GM12878 (cell line): ENCODE data around the gene SEC62. TPM values are rescaled to one million over a fixed set of nuclear protein-coding genes. Genes with fewer than 3 reads are reported as not detected.

Experiments used
- ATAC-seq: fragments of 200-7000 bp; cut with Tn5 transposase; 3 replicates; pipeline ENCODE4 v1.9.1; 2020; ENCODE audit warnings: mild to moderate bottlenecking, moderate library complexity
- BruUV-seq: library from RNA; stranded (reverse); fragments of 400-500 nt; replicated peaks from 2 replicates; lab custom pipeline; 2021; lab: Mats Ljungman, UMichigan
- CTCF ChIA-PET: fragments of 300-600 bp; sonication (Branson Sonifier 250); formaldehyde crosslinking; extraction: SDS; loops from one replicate; lab custom pipeline; 2021; ENCODE audit warnings: inconsistent platforms; lab: Yijun Ruan, JAX
- POLR2A ChIA-PET: fragments of 350-600 bp; formaldehyde crosslinking; extraction: SDS; loops from one replicate; lab custom pipeline; 2021; ENCODE audit warnings: inconsistent platforms; lab: Charles Lee
- RAD21 ChIA-PET: fragments of 300-600 bp; sonication (Branson Sonifier 250); formaldehyde crosslinking; loops from one replicate; lab custom pipeline; 2023; ENCODE audit warnings: antibody characterized with exemption; ENCODE audit not compliant: unreplicated experiment; lab: Charles Lee
- SMC1A ChIA-PET: fragments of 300-600 bp; sonication (Branson Sonifier 250); formaldehyde crosslinking; loops from one replicate; lab custom pipeline; 2023; ENCODE audit not compliant: unreplicated experiment, uncharacterized antibody; lab: Charles Lee
- DNase-seq: peaks from one replicate; pipeline ENCODE4 v3.0.0-alpha.2; 2011; ENCODE audit warnings: low read depth, low spot score
- FAIRE-seq: peaks from 3 replicates; lab custom pipeline; 2011; peaks lifted over from hg19 to GRCh38; lab: Jason Lieb, UNC
- H2AFZ ChIP-seq: 2 replicates; pipeline ENCODE4 v1.6.0; 2011; ENCODE audit warnings: low read depth, low read length, control low read depth; ENCODE audit not compliant: control insufficient read depth
- H3K27ac ChIP-seq: 2 replicates; pipeline ENCODE4 v1.5.1; 2011; ENCODE audit warnings: control low read depth; ENCODE audit not compliant: control insufficient read depth, insufficient read depth
- H3K27me3 ChIP-seq, 2 experiments: replicated peaks in 1 of 2; 2 replicates each; pipeline versions ENCODE4 v1.6.0 to v1.6.1; 2011; ENCODE audit warnings: low read length in 1 of 2; ENCODE audit not compliant: control insufficient read depth in 2 of 2, insufficient read depth in 2 of 2
- H3K36me3 ChIP-seq, 2 experiments: 2 replicates each; pipeline ENCODE4 v1.5.1; 2011; ENCODE audit warnings: low read length in 1 of 2; ENCODE audit not compliant: control insufficient read depth in 2 of 2, insufficient read depth in 2 of 2
- H3K4me1 ChIP-seq: 2 replicates; pipeline ENCODE4 v1.6.1; 2011; ENCODE audit warnings: mild to moderate bottlenecking, low read length, moderate library complexity, mixed read lengths; ENCODE audit not compliant: control insufficient read depth, insufficient read depth
- H3K4me2 ChIP-seq: 2 replicates; pipeline ENCODE4 v1.6.0; 2011; ENCODE audit warnings: control low read depth; ENCODE audit not compliant: control insufficient read depth, insufficient read depth
- H3K4me3 ChIP-seq: fragments of 200-600 bp; sonication (generic); 2 replicates; pipeline ENCODE4 v1.5.1; 2016
- H3K79me2 ChIP-seq: 2 replicates; pipeline ENCODE4 v1.6.0; 2011; ENCODE audit warnings: low read length; ENCODE audit not compliant: control insufficient read depth, insufficient read depth
- H3K9ac ChIP-seq: 2 replicates; pipeline ENCODE4 v1.8.0; 2011; ENCODE audit warnings: low read length, control low read depth, mixed read lengths; ENCODE audit not compliant: control insufficient read depth, insufficient read depth
- H3K9me3 ChIP-seq: replicated peaks from 3 replicates; pipeline ENCODE4 v1.5.1; 2011; ENCODE audit warnings: mild to moderate bottlenecking, low read length; ENCODE audit not compliant: control insufficient read depth, insufficient read depth
- H4K20me1 ChIP-seq: 2 replicates; pipeline ENCODE4 v1.6.0; 2011; ENCODE audit not compliant: control insufficient read depth, insufficient read depth
- CBFB ChIP-seq: IDR thresholded peaks from 2 replicates; pipeline ENCODE4 v1.6.1; 2016; ENCODE audit warnings: antibody characterized with exemption, low read depth
- CHD4 ChIP-seq: fragments of 200-600 bp; sonication (generic); IDR thresholded peaks from 2 replicates; pipeline ENCODE4 v1.6.1; 2016; ENCODE audit warnings: mild to moderate bottlenecking
- FOXK2 ChIP-seq: fragments of 450-650 bp; IDR thresholded peaks from 2 replicates; pipeline ENCODE4 v1.6.1; 2017; ENCODE audit warnings: mild to moderate bottlenecking, moderate library complexity
- MXI1 ChIP-seq: fragments of 150-350 bp; IDR thresholded peaks from 2 replicates; pipeline ENCODE4 v1.6.1; 2011; ENCODE audit warnings: low read depth, mild to moderate bottlenecking, inconsistent platforms, low read length, improper control_type of control experiment
- NR2C2 ChIP-seq: IDR thresholded peaks from 2 replicates; pipeline ENCODE4 v1.6.1; 2011; ENCODE audit warnings: borderline replicate concordance, low read depth; ENCODE audit not compliant: control insufficient read depth, insufficient read length
- STAT1 ChIP-seq: fragments of 450-650 bp; conservative IDR thresholded peaks from 2 replicates; pipeline ENCODE4 v1.6.1; 2014; ENCODE audit warnings: antibody characterized with exemption, mild to moderate bottlenecking
- TCF12 ChIP-seq: IDR thresholded peaks from 2 replicates; pipeline ENCODE4 v1.6.1; 2011; ENCODE audit warnings: low read depth, mild to moderate bottlenecking, low read length
- YBX1 ChIP-seq: fragments of 450-650 bp; IDR thresholded peaks from 2 replicates; pipeline ENCODE4 v1.6.1; 2016; ENCODE audit warnings: antibody characterized with exemption
- ZBTB40 ChIP-seq: fragments of 450-650 bp; IDR thresholded peaks from 2 replicates; pipeline ENCODE4 v1.6.1; 2016; ENCODE audit warnings: mild to moderate bottlenecking, moderate library complexity, borderline replicate concordance
- ZNF274 ChIP-seq: IDR thresholded peaks from one replicate; pipeline ENCODE4 v1.8.0; 2011; ENCODE audit not compliant: insufficient read length, insufficient read depth
- ZZZ3 ChIP-seq: IDR thresholded peaks from 2 replicates; pipeline ENCODE4 v1.6.1; 2011; ENCODE audit warnings: low read depth; ENCODE audit not compliant: control insufficient read depth, insufficient read length
- WGBS: methylation state at CpG from one replicate; pipeline ENCODE4 v1.1.6; 2016; ENCODE audit warnings: low lambda C conversion rate; ENCODE audit not compliant: insufficient replicate concordance, insufficient coverage; ENCODE audit errors: missing lambda C conversion rate; 5-methylcytosine and 5-hydroxymethylcytosine counted together
- in situ Hi-C: fragments of 300-500 bp; cut with MboI; formaldehyde crosslinking; loops from 9 replicates; pipeline ENCODE4 v1.14.3; 2018; ENCODE audit warnings: mixed read lengths
- intact Hi-C: fragments of 100-400 bp; cut with micrococcal nuclease; formaldehyde crosslinking; loops from one replicate; pipeline ENCODE4 v1.14.2; 2022; ENCODE audit not compliant: unreplicated experiment
- polyA plus RNA-seq, 11 experiments: library from polyadenylated mRNA; depleted of rRNA in 4 of 11; unstranded in 6 of 11; stranded (reverse) in 5 of 11; fragments of >200 nt; fragmentation: Nextera tagmentation in 4 of 11; fragmentation: Illumina TruSeq in 1 of 11; extraction: Ambion mirVana in 4 of 11; extraction: Trizol in 1 of 11; gene quantifications; 1 replicate in 1 of 11; 2 replicates in 10 of 11; pipeline versions ENCODE4 v1.2.1 to v1.2.3, GENCODE V29; 2011 to 2016; ENCODE audit warnings: inconsistent platforms in 2 of 11, missing spikeins in 2 of 11, low read depth in 1 of 11
- total RNA-seq, 4 experiments: library from RNA; depleted of rRNA in 3 of 4; stranded (reverse); fragments of >200 nt in 3 of 4; fragmentation: Illumina TruSeq in 1 of 4; extraction: Trizol in 1 of 4; gene quantifications; 2 replicates each; pipeline versions ENCODE4 v1.2.1 to v1.2.3, GENCODE V29; 2013 to 2021
- TF ChIP-seq, protein P1 (sequence below): IDR thresholded peaks from 2 replicates; pipeline ENCODE4 v1.6.1; 2012; ENCODE audit warnings: improper control_type of control experiment, low read depth, low read length; ENCODE audit not compliant: insufficient replicate concordance
- TF ChIP-seq, protein P2 (sequence below): fragments of 450-650 bp; IDR thresholded peaks from 2 replicates; pipeline ENCODE4 v1.6.1; 2014; ENCODE audit warnings: mild to moderate bottlenecking

SEC62 gene
- total and polyA plus RNA-seq, 10 of the 15 experiments (the other 5 are each of a cell fraction or from before 2014, with no cell fraction given) = 25.6 to 270 (median 94.8) TPM

DNA sequence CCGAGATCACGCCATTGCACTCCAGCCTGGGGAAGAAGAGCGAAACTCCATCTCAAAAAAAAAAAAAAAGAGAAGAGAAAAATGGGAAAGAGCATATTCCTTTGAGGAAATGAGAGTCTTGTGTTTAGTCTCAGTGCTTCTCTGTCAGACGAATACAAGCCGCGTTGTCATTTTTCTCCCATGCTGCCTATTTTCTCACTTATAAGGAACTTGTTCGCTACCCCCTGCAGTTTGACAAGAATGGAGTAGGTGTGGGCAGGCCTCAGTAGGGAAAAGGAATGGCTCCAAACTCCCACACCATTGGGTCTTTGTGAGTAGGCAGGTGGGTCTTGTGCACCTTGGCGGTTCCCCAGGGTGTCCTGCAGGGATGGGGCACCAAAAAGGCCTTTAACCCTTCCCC is 77.7 kb downstream of the SEC62 start:
- in situ Hi-C loops (loop anchor here (25.0 kb wide), 1 partner anchor 907 kb away; no protein-coding TSS in a partner anchor), intact Hi-C loops (no loop called here)
- H3K36me3 ChIP-seq = peaks cover 0 to 17% of the 10 kb centered on the region in 2 experiments; a peak in 1 of 4 replicates
- no peaks in the 10 kb centered on the region for H3K9me3 ChIP-seq
- H3K9ac ChIP-seq = peak overlapping the region; percentile 66
- H2AFZ ChIP-seq = no peak overlapping the region
- POLR2A ChIA-PET = no interaction called here
- CTCF ChIA-PET = interaction anchor here (1.0 to 1.7 kb wide), 6 partner anchors 9 to 284 kb away, joined by 3 to 6 read pairs (median 4); no protein-coding TSS in a partner anchor
- FAIRE-seq (no peak), ATAC-seq (no peak), DNase-seq (no peak)
- H3K4me1 ChIP-seq = peaks cover 43% of the 10 kb centered on the region
- peak overlapping the region; percentile 62 for H3K4me2 ChIP-seq
- no peaks in the 10 kb centered on the region for H4K20me1 ChIP-seq
- BruUV-seq = no TSS peak
- H3K79me2 ChIP-seq = peaks cover 72% of the 10 kb centered on the region
- RAD21 ChIA-PET = interaction anchor here (1.1 kb wide), 1 partner anchor 10 kb away, joined by 6 read pairs; no protein-coding TSS in a partner anchor
- H3K27me3 ChIP-seq = peaks cover 0 to 1% of the 10 kb centered on the region in 2 experiments; a peak in 2 of 4 replicates
- WGBS = 66% methylated on average over 6 of the region's 8 CpGs
- SMC1A ChIA-PET = interaction anchor here (0.9 to 2.4 kb wide), 4 partner anchors 9 to 112 kb away, joined by 4 to 9 read pairs (median 6); no protein-coding TSS in a partner anchor
- H3K4me3 ChIP-seq = peak overlapping the region; percentile 53; the same call in 1 of the 2 replicates
- peak overlapping the region; percentile 95 for H3K27ac ChIP-seq
- TF ChIP-seq TCF12 (no peak), ZNF274 (no peak), ZBTB40 (no peak), YBX1 (no peak), STAT1 (no peak), MXI1 (no peak), CHD4 (no peak), FOXK2 (no peak), CBFB (no peak), ZZZ3 (no peak), NR2C2 (no peak)
- TF ChIP-seq, protein P1, sequence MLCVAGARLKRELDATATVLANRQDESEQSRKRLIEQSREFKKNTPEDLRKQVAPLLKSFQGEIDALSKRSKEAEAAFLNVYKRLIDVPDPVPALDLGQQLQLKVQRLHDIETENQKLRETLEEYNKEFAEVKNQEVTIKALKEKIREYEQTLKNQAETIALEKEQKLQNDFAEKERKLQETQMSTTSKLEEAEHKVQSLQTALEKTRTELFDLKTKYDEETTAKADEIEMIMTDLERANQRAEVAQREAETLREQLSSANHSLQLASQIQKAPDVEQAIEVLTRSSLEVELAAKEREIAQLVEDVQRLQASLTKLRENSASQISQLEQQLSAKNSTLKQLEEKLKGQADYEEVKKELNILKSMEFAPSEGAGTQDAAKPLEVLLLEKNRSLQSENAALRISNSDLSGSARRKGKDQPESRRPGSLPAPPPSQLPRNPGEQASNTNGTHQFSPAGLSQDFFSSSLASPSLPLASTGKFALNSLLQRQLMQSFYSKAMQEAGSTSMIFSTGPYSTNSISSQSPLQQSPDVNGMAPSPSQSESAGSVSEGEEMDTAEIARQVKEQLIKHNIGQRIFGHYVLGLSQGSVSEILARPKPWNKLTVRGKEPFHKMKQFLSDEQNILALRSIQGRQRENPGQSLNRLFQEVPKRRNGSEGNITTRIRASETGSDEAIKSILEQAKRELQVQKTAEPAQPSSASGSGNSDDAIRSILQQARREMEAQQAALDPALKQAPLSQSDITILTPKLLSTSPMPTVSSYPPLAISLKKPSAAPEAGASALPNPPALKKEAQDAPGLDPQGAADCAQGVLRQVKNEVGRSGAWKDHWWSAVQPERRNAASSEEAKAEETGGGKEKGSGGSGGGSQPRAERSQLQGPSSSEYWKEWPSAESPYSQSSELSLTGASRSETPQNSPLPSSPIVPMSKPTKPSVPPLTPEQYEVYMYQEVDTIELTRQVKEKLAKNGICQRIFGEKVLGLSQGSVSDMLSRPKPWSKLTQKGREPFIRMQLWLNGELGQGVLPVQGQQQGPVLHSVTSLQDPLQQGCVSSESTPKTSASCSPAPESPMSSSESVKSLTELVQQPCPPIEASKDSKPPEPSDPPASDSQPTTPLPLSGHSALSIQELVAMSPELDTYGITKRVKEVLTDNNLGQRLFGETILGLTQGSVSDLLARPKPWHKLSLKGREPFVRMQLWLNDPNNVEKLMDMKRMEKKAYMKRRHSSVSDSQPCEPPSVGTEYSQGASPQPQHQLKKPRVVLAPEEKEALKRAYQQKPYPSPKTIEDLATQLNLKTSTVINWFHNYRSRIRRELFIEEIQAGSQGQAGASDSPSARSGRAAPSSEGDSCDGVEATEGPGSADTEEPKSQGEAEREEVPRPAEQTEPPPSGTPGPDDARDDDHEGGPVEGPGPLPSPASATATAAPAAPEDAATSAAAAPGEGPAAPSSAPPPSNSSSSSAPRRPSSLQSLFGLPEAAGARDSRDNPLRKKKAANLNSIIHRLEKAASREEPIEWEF = no peak
- TF ChIP-seq, protein P2, sequence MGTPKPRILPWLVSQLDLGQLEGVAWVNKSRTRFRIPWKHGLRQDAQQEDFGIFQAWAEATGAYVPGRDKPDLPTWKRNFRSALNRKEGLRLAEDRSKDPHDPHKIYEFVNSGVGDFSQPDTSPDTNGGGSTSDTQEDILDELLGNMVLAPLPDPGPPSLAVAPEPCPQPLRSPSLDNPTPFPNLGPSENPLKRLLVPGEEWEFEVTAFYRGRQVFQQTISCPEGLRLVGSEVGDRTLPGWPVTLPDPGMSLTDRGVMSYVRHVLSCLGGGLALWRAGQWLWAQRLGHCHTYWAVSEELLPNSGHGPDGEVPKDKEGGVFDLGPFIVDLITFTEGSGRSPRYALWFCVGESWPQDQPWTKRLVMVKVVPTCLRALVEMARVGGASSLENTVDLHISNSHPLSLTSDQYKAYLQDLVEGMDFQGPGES = no peak
